Vagina (tissue), 2 donors: ENCODE results near the gene CASQ2. TPM values are rescaled to one million over a fixed set of nuclear protein-coding genes. Genes with fewer than 3 reads are reported as not detected.
A peak's percentile ranks its signal among the peaks of the same experiment; 100 is the strongest.

ENCODE experiments used
- DNase-seq, 2 donors: peaks; one replicate each; pipeline ENCODE4 v3.0.0-alpha.2; 2017; ENCODE audit errors: extremely low spot score in 2 of 2
- H3K27ac ChIP-seq: fragments of 200-600 bp; sonication (generic); one replicate; pipeline ENCODE4 v1.5.1; 2019
- H3K27me3 ChIP-seq: fragments of 200-600 bp; sonication (generic); one replicate; pipeline ENCODE4 v1.5.1; 2019
- H3K36me3 ChIP-seq, 2 donors: fragments of 200-600 bp; sonication (generic); one replicate each; pipeline ENCODE4 v1.5.1; 2017 to 2019
- H3K4me1 ChIP-seq: fragments of 200-600 bp; sonication (generic); one replicate; pipeline ENCODE4 v1.5.1; 2019
- H3K4me3 ChIP-seq, 2 donors: fragments of 200-600 bp; sonication (generic); 1 replicate in 1 of 2; 2 replicates in 1 of 2; pipeline ENCODE4 v1.5.1; 2016 to 2019
- H3K9me3 ChIP-seq: fragments of 200-600 bp; sonication (generic); one replicate; pipeline ENCODE4 v1.5.1; 2019
- CTCF ChIP-seq, 3 experiments: fragments of 450-650 bp in 2 of 3; fragments of 200-600 bp in 1 of 3; sonication (generic) in 1 of 3; IDR thresholded peaks; one replicate each; pipeline ENCODE4 v1.5.1; 2017 to 2019; ENCODE audit warnings: antibody characterized with exemption in 3 of 3, mild to moderate bottlenecking in 2 of 3, moderate library complexity in 2 of 3
- POLR2A ChIP-seq, 2 donors: fragments of 450-650 bp; IDR thresholded peaks; one replicate each; pipeline ENCODE4 v1.6.1; 2017; ENCODE audit warnings: antibody characterized with exemption in 2 of 2, mild to moderate bottlenecking in 2 of 2, moderate library complexity in 2 of 2
- POLR2AphosphoS5 ChIP-seq, 2 donors: sonication (generic); formaldehyde crosslinking; IDR thresholded peaks; one replicate each; pipeline ENCODE4 v1.9.0; 2017; ENCODE audit warnings: antibody characterized with exemption in 2 of 2, mild to moderate bottlenecking in 2 of 2, low read depth in 1 of 2; ENCODE audit not compliant: insufficient read depth in 1 of 2
- intact Hi-C: fragments of 100-400 bp; cut with DNase I; formaldehyde crosslinking; loops from one replicate; pipeline ENCODE4 v1.15.1; 2023
- total RNA-seq: library from RNA; depleted of rRNA; stranded (reverse); fragments of >200 nt; gene quantifications from one replicate; pipeline ENCODE4 v1.2.3, GENCODE V29; 2016

The CASQ2 gene
- total RNA-seq, 1 donor from 2014 or later, result 3.2 TPM

GRCh38 chr1:115791816-115792215 lies 23.3 kb upstream of the CASQ2 start:
- no peaks in the 10 kb centered on the region for H3K4me1 ChIP-seq
- H3K4me3 ChIP-seq, result no peak overlapping the region
- intact Hi-C loops, result no loop called here
- no peaks in the 10 kb centered on the region for H3K27me3 ChIP-seq
- no peak for DNase-seq
- no peak overlapping the region for H3K27ac ChIP-seq
- TF ChIP-seq POLR2AphosphoS5 (IDR thresholded peaks at IDR 0.05; ENCODE audit: insufficient read depth in 1 of 2, low read depth in 1 of 2) (no peak), CTCF (IDR thresholded peaks at IDR 0.05) (no peak), POLR2A (IDR thresholded peaks at IDR 0.05) (no peak)
- no peaks in the 10 kb centered on the region for H3K9me3 ChIP-seq
- H3K36me3 ChIP-seq, result no peaks in the 10 kb centered on the region

- TF ChIP-seq POLR2AphosphoS5 (IDR thresholded peaks at IDR 0.05; ENCODE audit: insufficient read depth in 1 of 2, low read depth in 1 of 2), result no peak
- no peak for TF ChIP-seq CTCF (IDR thresholded peaks at IDR 0.05)
- no peak for TF ChIP-seq POLR2A (IDR thresholded peaks at IDR 0.05)
- DNase-seq, result no peak
- no peaks in the 10 kb centered on the region for H3K4me1 ChIP-seq
- H3K27me3 ChIP-seq, result no peaks in the 10 kb centered on the region
- H3K4me3 ChIP-seq, result no peak overlapping the region
- H3K36me3 ChIP-seq, result no peaks in the 10 kb centered on the region
- H3K9me3 ChIP-seq, result no peaks in the 10 kb centered on the region
- H3K27ac ChIP-seq, result no peak overlapping the region
- intact Hi-C loops, result no loop called here
Measured at GRCh38 chr1:115790846-115791245, 22.3 kb upstream of the CASQ2 start.

GRCh38 chr1:115790356-115790755 lies 21.8 kb upstream of the CASQ2 start:
- H3K9me3 ChIP-seq, result no peaks in the 10 kb centered on the region
- no peaks in the 10 kb centered on the region for H3K36me3 ChIP-seq
- no peak overlapping the region for H3K27ac ChIP-seq
- no peaks in the 10 kb centered on the region for H3K27me3 ChIP-seq
- intact Hi-C loops, result no loop called here
- TF ChIP-seq CTCF (IDR thresholded peaks at IDR 0.05), result no peak
- TF ChIP-seq POLR2AphosphoS5 (IDR thresholded peaks at IDR 0.05; ENCODE audit: insufficient read depth in 1 of 2, low read depth in 1 of 2), result no peak
- no peak for TF ChIP-seq POLR2A (IDR thresholded peaks at IDR 0.05)
- no peak overlapping the region for H3K4me3 ChIP-seq
- no peak for DNase-seq
- H3K4me1 ChIP-seq, result no peaks in the 10 kb centered on the region

- Histone ChIP-seq H3K27ac (no peak overlapping the region), H3K4me3 (no peak overlapping the region), H3K4me1 (peaks cover 10% of the 10 kb centered on the region), H3K9me3 (no peaks in the 10 kb centered on the region), H3K36me3 (no peaks in the 10 kb centered on the region), H3K27me3 (no peaks in the 10 kb centered on the region)
- no peak for TF ChIP-seq POLR2AphosphoS5 (IDR thresholded peaks at IDR 0.05; ENCODE audit: insufficient read depth in 1 of 2, low read depth in 1 of 2)
- no peak for DNase-seq
- intact Hi-C loops, result no loop called here
Measured at GRCh38 chr1:115783311-115783710, 14.8 kb upstream of the CASQ2 start.

- Histone ChIP-seq H3K4me1 (peaks cover 10% of the 10 kb centered on the region), H3K36me3 (no peaks in the 10 kb centered on the region), H3K4me3 (no peak overlapping the region), H3K27me3 (no peaks in the 10 kb centered on the region), H3K27ac (no peak overlapping the region), H3K9me3 (no peaks in the 10 kb centered on the region)
- intact Hi-C loops, result no loop called here
- no peak for DNase-seq
- TF ChIP-seq POLR2AphosphoS5 (IDR thresholded peaks at IDR 0.05; ENCODE audit: insufficient read depth in 1 of 2, low read depth in 1 of 2) (peak in 1 of 2 donors; percentile 85), CTCF (IDR thresholded peaks at IDR 0.05) (no peak)
Measured at GRCh38 chr1:115782571-115783281, 14.2 kb upstream of the CASQ2 start.
